Measurements from ENCODE around the gene WDR53.

Gene WDR53

GRCh38 chr3:196506687-196507086 lies 61.7 kb downstream of the WDR53 start:
- TF ChIP-seq CTCF (IDR thresholded peaks at IDR 0.05; ENCODE audit: low read depth, low read length), result no peak
- Histone ChIP-seq H3K27ac (no peak overlapping the region), H3K27me3 (ENCODE audit: insufficient read depth, low read depth, severe bottlenecking) (no peaks in the 10 kb centered on the region), H3K9me3 (ENCODE audit: severe bottlenecking) (no peaks in the 10 kb centered on the region), H3K4me3 (ENCODE audit: low read depth, low read length) (no peak overlapping the region), H3K36me3 (no peaks in the 10 kb centered on the region)
- DNase-seq, result no peak

- Histone ChIP-seq H3K27me3 (ENCODE audit: insufficient read depth, low read depth, severe bottlenecking) (no peaks in the 10 kb centered on the region), H3K27ac (no peak overlapping the region), H3K36me3 (peaks cover 3% of the 10 kb centered on the region; the same call in 1 of the 2 replicates), H3K9me3 (ENCODE audit: severe bottlenecking) (no peaks in the 10 kb centered on the region), H3K4me3 (ENCODE audit: low read depth, low read length) (no peak overlapping the region)
- TF ChIP-seq CTCF (IDR thresholded peaks at IDR 0.05; ENCODE audit: low read depth, low read length), result no peak
- no peak for DNase-seq
Observed at GRCh38 chr3:196504556-196504955, 63.8 kb downstream of the WDR53 start.
